GM23248 (cell line): ENCODE data around the gene ST6GALNAC3. TPM values are rescaled to one million over a fixed set of nuclear protein-coding genes. Genes with fewer than 3 reads are reported as not detected.
A peak's percentile ranks its signal among the peaks of the same experiment; 100 is the strongest.

Experiments
- DNase-seq: peaks from one replicate; pipeline ENCODE4 v3.0.0-alpha.2; 2015
- H2AFZ ChIP-seq: fragments of 200-600 bp; sonication (generic); 2 replicates; pipeline ENCODE4 v1.6.1; 2016; ENCODE audit warnings: antibody characterized with exemption
- H3F3A ChIP-seq: fragments of 200-600 bp; sonication (generic); 2 replicates; pipeline ENCODE4 v1.6.1; 2016; ENCODE audit warnings: mild to moderate bottlenecking, antibody characterized with exemption, mixed run types; ENCODE audit not compliant: insufficient read depth
- H3K27ac ChIP-seq: fragments of 200-600 bp; sonication (generic); 2 replicates; pipeline ENCODE4 v1.5.1; 2016; ENCODE audit warnings: mild to moderate bottlenecking
- H3K27me3 ChIP-seq: fragments of 200-600 bp; sonication (generic); replicated peaks from 2 replicates; pipeline ENCODE4 v1.6.1; 2016; ENCODE audit warnings: mild to moderate bottlenecking; ENCODE audit not compliant: insufficient read depth
- H3K36me3 ChIP-seq: fragments of 200-600 bp; sonication (generic); 2 replicates; pipeline ENCODE4 v1.6.1; 2016; ENCODE audit warnings: low read depth, mild to moderate bottlenecking
- H3K4me1 ChIP-seq: fragments of 200-600 bp; sonication (generic); 2 replicates; pipeline ENCODE4 v1.6.1; 2016; ENCODE audit warnings: mild to moderate bottlenecking; ENCODE audit not compliant: insufficient read depth
- H3K4me2 ChIP-seq: fragments of 200-600 bp; sonication (generic); one replicate; pipeline ENCODE4 v1.6.1; 2016; ENCODE audit warnings: mild to moderate bottlenecking; ENCODE audit not compliant: unreplicated experiment
- H3K4me3 ChIP-seq: fragments of 200-600 bp; sonication (generic); 2 replicates; pipeline ENCODE4 v1.5.1; 2016; ENCODE audit warnings: mild to moderate bottlenecking
- H3K79me2 ChIP-seq: fragments of 200-600 bp; sonication (generic); 2 replicates; pipeline ENCODE4 v1.6.1; 2016; ENCODE audit warnings: mild to moderate bottlenecking; ENCODE audit not compliant: insufficient read depth
- H3K9ac ChIP-seq: fragments of 200-600 bp; sonication (generic); 2 replicates; pipeline ENCODE4 v1.6.1; 2016; ENCODE audit warnings: mild to moderate bottlenecking
- H3K9me2 ChIP-seq: fragments of 200-600 bp; sonication (generic); 2 replicates; pipeline ENCODE4 v1.6.1; 2016; ENCODE audit warnings: mixed run types, mild to moderate bottlenecking, moderate library complexity; ENCODE audit not compliant: insufficient read depth
- H3K9me3 ChIP-seq: fragments of 200-600 bp; sonication (generic); one replicate; pipeline ENCODE4 v1.6.1; 2017; ENCODE audit warnings: low read depth
- H4K20me1 ChIP-seq: fragments of 200-600 bp; sonication (generic); 2 replicates; pipeline ENCODE4 v1.6.0; 2016; ENCODE audit not compliant: insufficient read depth
- EZH2 ChIP-seq: fragments of 200-600 bp; sonication (generic); IDR thresholded peaks from 2 replicates; pipeline ENCODE4 v1.6.1; 2018; ENCODE audit warnings: antibody characterized with exemption, mild to moderate bottlenecking; ENCODE audit not compliant: insufficient read depth, poor library complexity, severe bottlenecking
- EZH2phosphoT487 ChIP-seq: fragments of 200-600 bp; sonication (generic); IDR thresholded peaks from 2 replicates; pipeline ENCODE4 v1.6.1; 2018; ENCODE audit warnings: antibody characterized with exemption, moderate library complexity, mild to moderate bottlenecking, low read depth; ENCODE audit not compliant: insufficient read depth
- WGBS, 2 experiments: methylation state at CpG; one replicate each; pipeline ENCODE4 v1.1.6; 2015 to 2017; ENCODE audit warnings: low lambda C conversion rate in 2 of 2, low coverage in 1 of 2; ENCODE audit errors: missing lambda C conversion rate in 2 of 2; 5-methylcytosine and 5-hydroxymethylcytosine counted together
- in situ Hi-C: fragments of 300-500 bp; cut with MboI; formaldehyde crosslinking; loops from 2 replicates; pipeline ENCODE4 v1.15.0; 2020
- polyA plus RNA-seq: library from polyadenylated mRNA; unstranded; fragments of >200 nt; fragmentation: Nextera tagmentation; extraction: Ambion mirVana; gene quantifications from 2 replicates; pipeline ENCODE4 v1.2.1, GENCODE V29; 2016
- total RNA-seq: library from RNA; depleted of rRNA; stranded (reverse); fragments of >200 nt; shearing (Covaris generic); gene quantifications from 2 replicates; pipeline ENCODE4 v1.2.3, GENCODE V29; 2014

The ST6GALNAC3 gene
- total and polyA plus RNA-seq, 2 experiments from 2014 or later: not detected

DNA sequence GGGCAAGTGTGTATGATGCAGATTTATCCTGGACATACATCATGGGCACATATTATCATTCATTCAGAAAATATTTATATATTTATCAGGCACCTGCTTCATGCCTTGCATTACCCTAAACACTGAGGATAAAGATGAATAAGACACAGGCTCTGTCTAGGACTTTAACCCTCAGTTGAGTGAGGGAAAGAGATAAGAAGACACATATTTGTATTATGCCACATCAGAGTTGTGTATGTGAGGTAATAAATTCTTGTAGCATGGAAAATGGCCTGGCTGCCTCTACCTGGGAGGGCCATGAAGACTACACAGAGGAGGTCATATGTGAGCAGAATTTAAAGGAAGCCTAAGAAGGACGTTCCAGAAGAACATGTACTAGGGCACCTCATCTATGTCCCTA is 516.9 kb downstream of the ST6GALNAC3 start:
- Histone ChIP-seq H3K9me3 (no peaks in the 10 kb centered on the region), H3K4me3 (no peak overlapping the region), H3K9me2 (no peaks in the 10 kb centered on the region), H2AFZ (no peak overlapping the region), H3K4me1 (no peaks in the 10 kb centered on the region), H3K4me2 (no peak overlapping the region), H3K9ac (no peak overlapping the region), H3F3A (no peaks in the 10 kb centered on the region), H3K79me2 (no peaks in the 10 kb centered on the region), H3K27me3 (no peaks in the 10 kb centered on the region; the same call in 1 of the 2 replicates), H3K36me3 (no peaks in the 10 kb centered on the region), H3K27ac (no peak overlapping the region), H4K20me1 (no peaks in the 10 kb centered on the region)
- in situ Hi-C loops: no loop called here
- TF ChIP-seq EZH2: no peak
- TF ChIP-seq EZH2phosphoT487: no peak
- 39 to 69% methylated on average over 1 of the region's 1 CpG for WGBS, 2 experiments
- DNase-seq: no peak

DNA sequence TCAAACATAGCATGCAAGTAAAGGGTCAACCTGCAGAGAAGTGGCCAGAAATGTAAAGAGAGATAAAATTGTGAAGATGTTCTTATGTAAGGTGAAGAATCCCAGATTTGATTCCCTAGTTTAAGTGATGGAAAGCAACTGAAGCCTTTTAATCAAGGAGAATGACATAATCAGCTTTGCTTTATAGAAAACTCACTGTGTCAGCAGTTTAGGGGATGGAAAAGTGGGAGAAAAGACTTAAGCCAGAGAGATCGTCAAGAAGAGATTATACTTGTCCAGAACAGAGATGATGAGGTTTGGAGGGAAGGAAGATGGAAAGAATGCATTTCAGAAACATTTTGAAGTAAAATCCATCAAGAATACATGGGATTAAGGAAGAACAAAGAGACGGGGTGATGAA is 517.4 kb downstream of the ST6GALNAC3 start:
- no peak for DNase-seq

DNA sequence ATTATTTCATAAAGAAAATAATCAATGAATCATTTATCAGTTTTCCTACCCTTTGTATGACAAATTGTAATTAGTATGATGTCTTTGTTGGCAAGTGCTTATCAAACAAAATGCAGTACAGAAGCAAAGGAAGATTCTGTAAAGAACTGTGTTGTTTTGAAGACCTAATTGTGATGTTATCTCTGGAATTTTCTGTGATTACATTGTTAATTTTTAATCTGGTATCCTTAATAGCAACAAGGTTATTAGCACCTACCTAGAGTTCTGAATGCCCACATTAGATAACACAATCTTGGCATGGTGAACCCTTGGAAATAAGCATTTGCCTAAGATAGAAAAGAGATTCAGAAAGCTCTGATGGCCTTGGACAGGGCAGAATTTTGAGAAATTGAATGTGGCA is 518.6 kb downstream of the ST6GALNAC3 start:
- TF ChIP-seq EZH2 (no peak), EZH2phosphoT487 (no peak)
- H3K36me3 ChIP-seq: no peaks in the 10 kb centered on the region
- no peaks in the 10 kb centered on the region for H3K9me2 ChIP-seq

More for the DNA sequence above, 517.4 kb downstream of the ST6GALNAC3 start:
- in situ Hi-C loops: no loop called here
- Histone ChIP-seq H3K36me3 (no peaks in the 10 kb centered on the region), H3K4me2 (no peak overlapping the region), H3K79me2 (no peaks in the 10 kb centered on the region), H3K9ac (no peak overlapping the region), H3K4me1 (no peaks in the 10 kb centered on the region), H3K9me3 (no peaks in the 10 kb centered on the region), H4K20me1 (no peaks in the 10 kb centered on the region), H3K27me3 (no peaks in the 10 kb centered on the region; the same call in 1 of the 2 replicates), H3K9me2 (no peaks in the 10 kb centered on the region), H2AFZ (no peak overlapping the region), H3K27ac (no peak overlapping the region), H3K4me3 (no peak overlapping the region), H3F3A (no peaks in the 10 kb centered on the region)
- TF ChIP-seq EZH2: no peak
- no peak for TF ChIP-seq EZH2phosphoT487
- 54 to 61% methylated on average over 2 of the region's 2 CpGs for WGBS, 2 experiments

DNA sequence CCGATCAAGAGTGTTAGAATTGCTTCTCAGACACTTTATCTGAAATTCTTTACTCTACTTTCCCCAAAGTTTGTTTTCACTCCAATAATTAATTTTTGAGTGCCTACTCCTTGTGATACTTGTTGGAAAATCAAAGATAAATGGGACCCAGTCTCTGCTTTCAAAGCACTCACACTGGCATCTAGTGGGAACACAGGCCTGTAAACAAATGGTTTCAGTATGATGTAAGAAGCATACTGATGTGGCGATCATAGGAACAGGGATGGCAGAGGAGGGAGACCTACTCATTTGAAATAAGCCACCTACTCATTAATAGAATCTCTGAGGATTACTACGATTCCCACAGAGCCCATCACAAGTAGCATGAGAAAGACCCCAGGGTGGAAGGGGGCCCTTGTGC is 519.1 kb downstream of the ST6GALNAC3 start:
- Histone ChIP-seq H3K4me2 (no peak overlapping the region), H3K4me3 (no peak overlapping the region), H3K27ac (no peak overlapping the region), H3F3A (no peaks in the 10 kb centered on the region), H2AFZ (no peak overlapping the region), H3K9ac (no peak overlapping the region), H3K79me2 (no peaks in the 10 kb centered on the region), H4K20me1 (no peaks in the 10 kb centered on the region), H3K36me3 (no peaks in the 10 kb centered on the region), H3K9me2 (no peaks in the 10 kb centered on the region), H3K9me3 (no peaks in the 10 kb centered on the region), H3K27me3 (no peaks in the 10 kb centered on the region; the same call in 1 of the 2 replicates), H3K4me1 (no peaks in the 10 kb centered on the region)
- 70 to 76% methylated on average over 3 of the region's 3 CpGs for WGBS, 2 experiments
- peak; percentile 9 for DNase-seq
- no peak for TF ChIP-seq EZH2phosphoT487
- TF ChIP-seq EZH2: no peak
- in situ Hi-C loops: no loop called here

More for the DNA sequence above, 518.6 kb downstream of the ST6GALNAC3 start:
- no peak overlapping the region for H3K4me2 ChIP-seq
- no peaks in the 10 kb centered on the region for H4K20me1 ChIP-seq
- H2AFZ ChIP-seq: no peak overlapping the region
- H3K4me1 ChIP-seq: no peaks in the 10 kb centered on the region
- no peak overlapping the region for H3K4me3 ChIP-seq
- no peaks in the 10 kb centered on the region for H3K9me3 ChIP-seq
- H3K27ac ChIP-seq: no peak overlapping the region
- no peak overlapping the region for H3K9ac ChIP-seq
- no peaks in the 10 kb centered on the region for H3K79me2 ChIP-seq
- in situ Hi-C loops: no loop called here
- no peaks in the 10 kb centered on the region; the same call in 1 of the 2 replicates for H3K27me3 ChIP-seq
- H3F3A ChIP-seq: no peaks in the 10 kb centered on the region
- DNase-seq: no peak

DNA sequence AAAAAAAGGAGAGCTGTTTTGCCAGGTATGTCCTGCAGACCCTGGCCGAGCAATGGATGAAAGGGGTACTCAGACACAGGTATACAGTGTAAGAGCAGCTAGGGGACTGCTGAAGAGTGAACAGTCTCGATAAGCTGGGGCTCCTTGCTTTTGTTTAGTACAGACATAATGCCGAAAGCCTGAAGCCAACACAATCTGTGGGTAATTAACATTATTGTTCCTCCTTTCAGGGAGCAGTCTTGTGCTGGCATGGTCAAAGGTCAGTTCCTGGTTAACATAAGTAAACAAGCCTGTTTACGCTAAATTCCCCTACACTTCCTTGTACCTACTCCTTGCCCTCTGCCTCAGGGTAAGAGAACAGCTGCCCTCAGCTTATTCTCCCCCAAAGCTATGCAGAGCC is 520.5 kb downstream of the ST6GALNAC3 start:
- DNase-seq: no peak
- WGBS, 2 experiments: 80 to 89% methylated on average over 4 of the region's 4 CpGs
- Histone ChIP-seq H3K4me3 (no peak overlapping the region), H3K27me3 (no peaks in the 10 kb centered on the region; the same call in 1 of the 2 replicates), H4K20me1 (no peaks in the 10 kb centered on the region), H3K4me2 (no peak overlapping the region), H3K36me3 (no peaks in the 10 kb centered on the region), H3K9me2 (no peaks in the 10 kb centered on the region), H2AFZ (no peak overlapping the region), H3K27ac (no peak overlapping the region), H3K9me3 (no peaks in the 10 kb centered on the region), H3F3A (no peaks in the 10 kb centered on the region), H3K9ac (no peak overlapping the region), H3K79me2 (no peaks in the 10 kb centered on the region), H3K4me1 (no peaks in the 10 kb centered on the region)
- TF ChIP-seq EZH2phosphoT487 (no peak), EZH2 (no peak)
- in situ Hi-C loops: no loop called here
